Left cardiac atrium (tissue), 4 donors: ENCODE measurements around the gene ENOX1. TPM values are rescaled to one million over a fixed set of nuclear protein-coding genes. Genes with fewer than 3 reads are reported as not detected.

Experiments
- ATAC-seq, 2 donors: fragments of 200-7000 bp; cut with Tn5 transposase; one replicate each; pipeline ENCODE4 v1.9.1; 2020; ENCODE audit warnings: mild to moderate bottlenecking in 2 of 2, moderate library complexity in 2 of 2
- DNase-seq: peaks from one replicate; pipeline ENCODE4 v3.0.0-alpha.2; 2020
- intact Hi-C, 2 donors: fragments of 100-400 bp; cut with DNase I; formaldehyde crosslinking; loops; one replicate each; pipeline versions ENCODE4 v1.14.1 to v1.15.1; 2022 to 2023
- total RNA-seq, 2 donors: library from RNA; stranded (reverse); fragmentation: NEBNext Ultra II Directional; extraction: Animal tissue kit (Norgen Biotek cat#: 25700); gene quantifications; one replicate each; pipeline ENCODE4 v1.2.1, GENCODE V29; 2021
- donor health status: DM: no; HTN: yes; CAD: no.
- donor health status: DM: no; HTN: yes; CAD: no; lungs with severe emphysema.
- donor health status: DM: yes; HTN: yes; CAD: no.
- donor health status: Dilated cardiomyopathy.

The ENOX1 gene
- total RNA-seq, 2 donors from 2014 or later: 1.7 to 2.0 TPM

- no peak for ATAC-seq
- intact Hi-C loops: loop anchor here in 1 of 2 donors (5.0 kb wide), 1 partner anchor 481 kb away; no protein-coding TSS in a partner anchor
- no peak for DNase-seq
These were observed 1.2 kb upstream of the ENOX1 start for GRCh38 chr13:43787997-43788396.

GRCh38 chr13:43787518-43787891 is 733 bp upstream of the ENOX1 start:
- DNase-seq (no peak), ATAC-seq (no peak)
- intact Hi-C loops: loop anchor here in 1 of 2 donors (5.0 kb wide), 1 partner anchor 480 kb away; no protein-coding TSS in a partner anchor

GRCh38 chr13:43786472-43786765 is 353 bp downstream of the ENOX1 start:
- intact Hi-C loops: loop anchor here in 1 of 2 donors (5.0 kb wide), 1 partner anchor 479 kb away; no protein-coding TSS in a partner anchor
- DNase-seq: no peak
- no peak for ATAC-seq

- intact Hi-C loops: loop anchor here in 1 of 2 donors (5.0 kb wide), 1 partner anchor 479 kb away; no protein-coding TSS in a partner anchor
- ATAC-seq (peak; percentile 86 to 91), DNase-seq (peak; percentile 90)
These were observed 911 bp downstream of the ENOX1 start for GRCh38 chr13:43785650-43786471.

GRCh38 chr13:43785261-43785649 is 1.5 kb downstream of the ENOX1 start:
- intact Hi-C loops: loop anchor here in 1 of 2 donors (5.0 kb wide), 1 partner anchor 478 kb away; no protein-coding TSS in a partner anchor
- no peak for ATAC-seq
- no peak for DNase-seq

- DNase-seq (no peak), ATAC-seq (no peak)
- intact Hi-C loops: no loop called here
These were observed 2.3 kb downstream of the ENOX1 start for GRCh38 chr13:43784496-43784895.

- intact Hi-C loops: no loop called here
- DNase-seq: no peak
- no peak for ATAC-seq
These were observed 3.0 kb downstream of the ENOX1 start for GRCh38 chr13:43783820-43784219.

- no peak for ATAC-seq
These were observed 4.1 kb downstream of the ENOX1 start for GRCh38 chr13:43782686-43783085.

GRCh38 chr13:43780666-43781065 is 6.1 kb downstream of the ENOX1 start:
- no peak for ATAC-seq
- intact Hi-C loops: no loop called here
- DNase-seq: no peak

More at GRCh38 chr13:43782686-43783085, 4.1 kb downstream of the ENOX1 start:
- no peak for DNase-seq
- intact Hi-C loops: no loop called here

- ATAC-seq (no peak), DNase-seq (no peak)
- intact Hi-C loops: loop anchor here in 1 of 2 donors (10.0 kb wide), 1 partner anchor 222 kb away; no protein-coding TSS in a partner anchor
These were observed 10.2 kb downstream of the ENOX1 start for GRCh38 chr13:43776501-43777079.

- no peak for DNase-seq
- intact Hi-C loops: loop anchor here in 1 of 2 donors (10.0 kb wide), 1 partner anchor 221 kb away; no protein-coding TSS in a partner anchor
- no peak for ATAC-seq
These were observed 10.8 kb downstream of the ENOX1 start for GRCh38 chr13:43776006-43776405.

GRCh38 chr13:43773602-43774001 is 13.2 kb downstream of the ENOX1 start:
- DNase-seq (no peak), ATAC-seq (no peak)
- intact Hi-C loops: loop anchor here in 1 of 2 donors (10.0 kb wide), 1 partner anchor 219 kb away; no protein-coding TSS in a partner anchor

GRCh38 chr13:43770871-43771270 is 15.9 kb downstream of the ENOX1 start:
- DNase-seq (no peak), ATAC-seq (no peak)
- intact Hi-C loops: loop anchor here in 1 of 2 donors (10.0 kb wide), 1 partner anchor 216 kb away; no protein-coding TSS in a partner anchor

- DNase-seq (no peak), ATAC-seq (no peak)
- intact Hi-C loops: no loop called here
These were observed 17.2 kb downstream of the ENOX1 start for GRCh38 chr13:43769529-43769928.

- intact Hi-C loops: no loop called here
- ATAC-seq: peak; percentile 88 to 91
- DNase-seq: peak; percentile 37
These were observed 19.3 kb downstream of the ENOX1 start for GRCh38 chr13:43767341-43767931.

GRCh38 chr13:43766725-43767124 is 20.0 kb downstream of the ENOX1 start:
- ATAC-seq (peak; percentile 80 to 82), DNase-seq (peak; percentile 39)
- intact Hi-C loops: no loop called here

GRCh38 chr13:43764349-43764748 is 22.4 kb downstream of the ENOX1 start:
- DNase-seq (no peak), ATAC-seq (no peak)
- intact Hi-C loops: no loop called here

GRCh38 chr13:43763143-43763759 is 23.5 kb downstream of the ENOX1 start:
- ATAC-seq (no peak), DNase-seq (no peak)
- intact Hi-C loops: no loop called here

- DNase-seq: no peak
- intact Hi-C loops: no loop called here
- no peak for ATAC-seq
These were observed 25.0 kb downstream of the ENOX1 start for GRCh38 chr13:43761616-43762315.
